OCI-LY1 (cell line): ENCODE measurements around the gene ZNF503.

Experiments
- H2AFZ ChIP-seq: fragments of 200-600 bp; sonication (generic), shearing (Covaris generic); 2 replicates; pipeline ENCODE4 v1.6.0; 2014; ENCODE audit warnings: antibody characterized with exemption, mild to moderate bottlenecking, low read length
- H3F3A ChIP-seq: fragments of 200-600 bp; sonication (generic), shearing (Covaris generic); 2 replicates; pipeline ENCODE4 v1.6.0; 2014; ENCODE audit warnings: mild to moderate bottlenecking, antibody characterized with exemption, low read length, moderate library complexity; ENCODE audit not compliant: insufficient read depth
- H3K27ac ChIP-seq: fragments of 200-600 bp; sonication (generic); 2 replicates; pipeline ENCODE4 v1.5.1; 2014; ENCODE audit warnings: low read length, mixed run types, mild to moderate bottlenecking, low read depth; ENCODE audit not compliant: poor library complexity, severe bottlenecking
- H3K27me3 ChIP-seq: fragments of 200-600 bp; sonication (generic); 2 replicates; pipeline ENCODE4 v1.6.0; 2014; ENCODE audit warnings: antibody characterized with exemption, mild to moderate bottlenecking, low read length, moderate library complexity; ENCODE audit not compliant: insufficient read depth
- H3K36me3 ChIP-seq: fragments of 200-600 bp; sonication (generic); 2 replicates; pipeline ENCODE4 v1.6.1; 2014; ENCODE audit warnings: mild to moderate bottlenecking, antibody characterized with exemption, low read length, moderate library complexity, mixed read lengths; ENCODE audit not compliant: insufficient read depth
- H3K4me1 ChIP-seq: fragments of 200-600 bp; sonication (generic); 2 replicates; pipeline ENCODE4 v1.5.1; 2014; ENCODE audit warnings: mild to moderate bottlenecking, low read length, moderate library complexity; ENCODE audit not compliant: insufficient read depth, severe bottlenecking
- H3K4me2 ChIP-seq: fragments of 200-600 bp; sonication (generic), shearing (Covaris generic); 2 replicates; pipeline ENCODE4 v1.6.1; 2014; ENCODE audit warnings: low read length
- H3K4me3 ChIP-seq: fragments of 200-600 bp; sonication (generic); 2 replicates; pipeline ENCODE4 v1.5.1; 2014; ENCODE audit warnings: low read length, low read depth, mild to moderate bottlenecking, mixed read lengths; ENCODE audit not compliant: poor library complexity, severe bottlenecking
- H3K79me2 ChIP-seq: fragments of 200-600 bp; shearing (Covaris generic); 2 replicates; pipeline ENCODE4 v1.6.1; 2016; ENCODE audit warnings: mixed run types, low read length, mixed read lengths; ENCODE audit not compliant: insufficient read depth
- H3K9ac ChIP-seq: fragments of 200-600 bp; sonication (generic), shearing (Covaris generic); 2 replicates; pipeline ENCODE4 v1.6.1; 2014; ENCODE audit warnings: mild to moderate bottlenecking, low read length, mixed read lengths
- H3K9me2 ChIP-seq: fragments of 200-600 bp; sonication (generic), shearing (Covaris generic); 2 replicates; pipeline ENCODE4 v1.6.1; 2014; ENCODE audit warnings: low read depth, mild to moderate bottlenecking, low read length, mixed read lengths
- H3K9me3 ChIP-seq: fragments of 200-600 bp; shearing (Covaris generic); 2 replicates; pipeline ENCODE4 v1.6.1; 2014; ENCODE audit warnings: low read length, mixed read lengths
- H4K20me1 ChIP-seq: fragments of 200-600 bp; sonication (generic), shearing (Covaris generic); 2 replicates; pipeline ENCODE4 v1.6.0; 2016; ENCODE audit warnings: mild to moderate bottlenecking, low read length; ENCODE audit not compliant: insufficient read depth
- CTCF ChIP-seq: fragments of 200-600 bp; sonication (generic), shearing (Covaris generic); IDR thresholded peaks from 2 replicates; pipeline ENCODE4 v1.5.1; 2017; ENCODE audit warnings: mild to moderate bottlenecking, antibody characterized with exemption, low read length, moderate library complexity, mixed read lengths
- EZH2 ChIP-seq: fragments of 200-600 bp; sonication (generic), shearing (Covaris generic); IDR thresholded peaks from 2 replicates; pipeline ENCODE4 v1.8.0; 2017; ENCODE audit warnings: borderline replicate concordance, mixed run types, mild to moderate bottlenecking, antibody characterized with exemption, low read length, moderate library complexity, mixed read lengths

The ZNF503 gene

GRCh38 chr10:75408911-75409885 lies 7.6 kb upstream of the ZNF503 start:
- Histone ChIP-seq H3K4me3 (no peak overlapping the region), H3K9me3 (no peaks in the 10 kb centered on the region), H3F3A (no peaks in the 10 kb centered on the region), H2AFZ (no peak overlapping the region), H3K27me3 (no peaks in the 10 kb centered on the region), H3K9me2 (no peaks in the 10 kb centered on the region), H3K9ac (no peak overlapping the region), H3K4me1 (no peaks in the 10 kb centered on the region), H3K4me2 (no peak overlapping the region), H4K20me1 (no peaks in the 10 kb centered on the region), H3K36me3 (no peaks in the 10 kb centered on the region), H3K79me2 (no peaks in the 10 kb centered on the region), H3K27ac (no peak overlapping the region)
- no peak for TF ChIP-seq EZH2

- H3K9me2 ChIP-seq, result no peaks in the 10 kb centered on the region
- H2AFZ ChIP-seq, result no peak overlapping the region
- TF ChIP-seq EZH2 (no peak), CTCF (no peak)
- H4K20me1 ChIP-seq, result no peaks in the 10 kb centered on the region
- no peaks in the 10 kb centered on the region for H3F3A ChIP-seq
- H3K9me3 ChIP-seq, result no peaks in the 10 kb centered on the region
- no peaks in the 10 kb centered on the region for H3K79me2 ChIP-seq
- H3K9ac ChIP-seq, result no peak overlapping the region
- H3K4me3 ChIP-seq, result no peak overlapping the region
- no peak overlapping the region for H3K4me2 ChIP-seq
- H3K27me3 ChIP-seq, result no peaks in the 10 kb centered on the region
- no peaks in the 10 kb centered on the region for H3K4me1 ChIP-seq
- no peak overlapping the region for H3K27ac ChIP-seq
- no peaks in the 10 kb centered on the region for H3K36me3 ChIP-seq
Observed at GRCh38 chr10:75408509-75408875, 6.9 kb upstream of the ZNF503 start.

GRCh38 chr10:75407713-75408508 lies 6.3 kb upstream of the ZNF503 start:
- H2AFZ ChIP-seq, result no peak overlapping the region

More at GRCh38 chr10:75407713-75408508, 6.3 kb upstream of the ZNF503 start:
- Histone ChIP-seq H3K4me2 (no peak overlapping the region), H3K9me3 (no peaks in the 10 kb centered on the region), H3K4me1 (no peaks in the 10 kb centered on the region), H3F3A (no peaks in the 10 kb centered on the region), H3K4me3 (no peak overlapping the region), H3K27me3 (no peaks in the 10 kb centered on the region), H3K9me2 (no peaks in the 10 kb centered on the region), H3K9ac (no peak overlapping the region), H4K20me1 (no peaks in the 10 kb centered on the region), H3K36me3 (no peaks in the 10 kb centered on the region), H3K79me2 (no peaks in the 10 kb centered on the region), H3K27ac (no peak overlapping the region)
- no peak for TF ChIP-seq CTCF
- no peak for TF ChIP-seq EZH2
